Muscle of arm (tissue), 12 donors: ENCODE measurements around the gene SMPD1. TPM values are rescaled to one million over a fixed set of nuclear protein-coding genes. Genes with fewer than 3 reads are reported as not detected.
A peak's percentile ranks its signal among the peaks of the same experiment; 100 is the strongest.

Experiments
- DNase-seq: peaks from one replicate; pipeline ENCODE4 v3.0.0-alpha.2; 2013
- polyA plus RNA-seq, 12 donors: library from polyadenylated mRNA; unstranded; fragments of 120-200 nt; gene quantifications; one replicate each; pipeline ENCODE4 v1.2.1, GENCODE V29; 2013; ENCODE audit not compliant: insufficient read length in 12 of 12

The SMPD1 gene
- polyA plus RNA-seq, 12 donors: 9.7 to 28.5 (median 23.4) TPM; not detected in 1

GRCh38 chr11:6410695-6411430, 20.6 kb downstream of the SMPD1 start:
- no peak for DNase-seq

- DNase-seq: no peak
Measured at GRCh38 chr11:6411594-6412031, 21.3 kb downstream of the SMPD1 start.

- no peak for DNase-seq
Measured at GRCh38 chr11:6413791-6414201, 23.5 kb downstream of the SMPD1 start.

GRCh38 chr11:6414874-6415328, 24.6 kb downstream of the SMPD1 start:
- no peak for DNase-seq

- DNase-seq: no peak
Measured at GRCh38 chr11:6415797-6416196, 25.5 kb downstream of the SMPD1 start.

- no peak for DNase-seq
Measured at GRCh38 chr11:6417907-6418556, 27.8 kb downstream of the SMPD1 start.

GRCh38 chr11:6418557-6419008, 28.3 kb downstream of the SMPD1 start:
- DNase-seq: peak; percentile 21

- DNase-seq: peak; percentile 70
Measured at GRCh38 chr11:6419009-6419631, 28.8 kb downstream of the SMPD1 start, which contains the start of gene APBB1. TSS of gene APBB1 (minus strand) at chr11:6419094. CDS start at chr11:6411347, 7,747 bp downstream.

- DNase-seq: no peak
Measured at GRCh38 chr11:6420677-6421076, 30.4 kb downstream of the SMPD1 start.

- DNase-seq: no peak
Measured at GRCh38 chr11:6427516-6427915, 37.2 kb downstream of the SMPD1 start.

GRCh38 chr11:6431861-6432260, 41.6 kb downstream of the SMPD1 start:
- DNase-seq: no peak

GRCh38 chr11:6433998-6434660, 43.9 kb downstream of the SMPD1 start:
- no peak for DNase-seq

- DNase-seq: no peak
Measured at GRCh38 chr11:6437423-6437822, 47.1 kb downstream of the SMPD1 start.

GRCh38 chr11:6437993-6438392, 47.7 kb downstream of the SMPD1 start:
- no peak for DNase-seq

- peak; percentile 16 for DNase-seq
Measured at GRCh38 chr11:6438979-6439571, 48.8 kb downstream of the SMPD1 start.

- DNase-seq: no peak
Measured at GRCh38 chr11:6440906-6441358, 50.7 kb downstream of the SMPD1 start, which contains the start of gene HPX. TSS of gene HPX (minus strand) at chr11:6440987. CDS start at chr11:6440963, 24 bp downstream.

GRCh38 chr11:6442441-6442840, 52.2 kb downstream of the SMPD1 start:
- DNase-seq: no peak

- peak; percentile 25 for DNase-seq
Measured at GRCh38 chr11:6443269-6444003, 53.2 kb downstream of the SMPD1 start.
